Measurements from ENCODE around the gene NCK1.

DNA sequence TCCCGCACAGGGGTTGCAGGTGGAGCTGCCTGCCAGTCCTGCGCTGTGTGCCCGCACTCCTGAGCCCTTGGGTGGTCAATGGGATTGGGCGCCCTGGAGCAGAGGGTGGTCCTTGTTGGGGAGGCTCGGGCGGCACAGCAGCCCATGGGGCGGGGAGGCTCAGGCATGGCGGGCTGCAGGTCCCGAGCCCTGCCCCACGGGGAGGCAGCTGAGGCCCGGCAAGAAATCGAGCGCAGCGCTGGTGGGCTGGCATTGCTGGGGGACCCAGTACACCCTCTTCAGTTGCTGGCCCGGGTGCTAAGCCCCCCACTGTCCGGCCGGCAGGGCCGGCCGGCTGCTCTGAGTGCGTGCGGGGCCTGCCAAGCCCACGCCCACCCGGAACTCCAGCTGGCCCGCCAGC is 27.9 kb downstream of the NCK1 start:
- TF ChIP-seq EZH2 (IDR thresholded peaks at IDR 0.05; ENCODE audit: low read length, unreplicated experiment) (no peak), CTCF (conservative IDR thresholded peaks at IDR 0.05; ENCODE audit: low read depth, low read length) (no peak), EZH2phosphoT487 (IDR thresholded peaks at IDR 0.05; ENCODE audit: borderline replicate concordance, low read length) (no peak)

All from PC-3 (cell line).